ENCODE measurements around the gene TTLL3.
"Not testable (repeated sequence)": the region's sequence is repeated elsewhere in the genome, so short reads cannot be mapped to it uniquely, and the experiment has no call there.

The TTLL3 gene

DNA sequence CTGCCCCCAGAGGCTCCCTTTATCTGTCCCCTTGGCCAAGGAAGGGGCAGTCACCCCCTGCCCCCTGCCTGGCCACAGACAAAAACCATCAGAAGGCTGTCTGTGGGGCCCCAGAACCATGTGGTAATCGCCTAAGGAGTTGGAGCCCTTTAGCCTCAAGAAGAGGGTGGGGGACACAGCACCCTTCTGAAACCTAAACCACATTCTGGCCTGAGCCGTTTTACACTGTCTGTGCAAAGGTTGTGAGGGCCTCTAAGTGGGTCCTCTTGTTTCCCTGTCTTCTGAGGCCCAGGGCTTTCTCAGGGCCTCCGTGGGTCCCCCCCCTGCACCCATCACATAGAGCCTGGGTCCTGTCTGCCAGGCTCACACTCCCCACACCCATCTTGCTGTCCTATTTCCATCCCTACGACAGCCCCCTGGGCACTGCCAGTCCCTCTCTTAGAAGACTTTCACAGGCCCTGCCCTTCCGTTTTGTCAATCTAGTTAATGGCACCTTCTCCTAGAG is 51.6 kb downstream of the TTLL3 start:
- peaks cover 9% of the 10 kb centered on the region; the same call in 1 of the 2 replicates for H3K4me1 ChIP-seq
- H3K9me3 ChIP-seq, result no peaks in the 10 kb centered on the region
- TF ChIP-seq Cebpa-rat (IDR thresholded peaks at IDR 0.05), result no peak
- no peak overlapping the region for H3K9ac ChIP-seq
- 0 out of 2 replicates have a peak, but pooled peaks cover 9% of the 10 kb centered on the region for H3K27me3 ChIP-seq
- no peaks in the 10 kb centered on the region for H3K36me3 ChIP-seq
- no peak overlapping the region for H3K4me2 ChIP-seq
- H3K27ac ChIP-seq, result no peak overlapping the region
- no peaks in the 10 kb centered on the region for H4K20me1 ChIP-seq
- H3K4me3 ChIP-seq, result no peak overlapping the region

GRCh38 chr3:9862391-9863057 is 52.5 kb downstream of the TTLL3 start:
- Histone ChIP-seq H4K20me1 (no peaks in the 10 kb centered on the region), H3K9me3 (no peaks in the 10 kb centered on the region), H3K9ac (no peak overlapping the region), H3K4me2 (peak overlapping the region; percentile 37), H3K4me1 (peaks cover 9% of the 10 kb centered on the region; the same call in 1 of the 2 replicates), H3K27me3 (0 out of 2 replicates have a peak, but pooled peaks cover 9% of the 10 kb centered on the region), H3K27ac (no peak overlapping the region), H3K36me3 (no peaks in the 10 kb centered on the region), H3K4me3 (no peak overlapping the region)
- TF ChIP-seq Cebpa-rat (IDR thresholded peaks at IDR 0.05), result no peak

DNA sequence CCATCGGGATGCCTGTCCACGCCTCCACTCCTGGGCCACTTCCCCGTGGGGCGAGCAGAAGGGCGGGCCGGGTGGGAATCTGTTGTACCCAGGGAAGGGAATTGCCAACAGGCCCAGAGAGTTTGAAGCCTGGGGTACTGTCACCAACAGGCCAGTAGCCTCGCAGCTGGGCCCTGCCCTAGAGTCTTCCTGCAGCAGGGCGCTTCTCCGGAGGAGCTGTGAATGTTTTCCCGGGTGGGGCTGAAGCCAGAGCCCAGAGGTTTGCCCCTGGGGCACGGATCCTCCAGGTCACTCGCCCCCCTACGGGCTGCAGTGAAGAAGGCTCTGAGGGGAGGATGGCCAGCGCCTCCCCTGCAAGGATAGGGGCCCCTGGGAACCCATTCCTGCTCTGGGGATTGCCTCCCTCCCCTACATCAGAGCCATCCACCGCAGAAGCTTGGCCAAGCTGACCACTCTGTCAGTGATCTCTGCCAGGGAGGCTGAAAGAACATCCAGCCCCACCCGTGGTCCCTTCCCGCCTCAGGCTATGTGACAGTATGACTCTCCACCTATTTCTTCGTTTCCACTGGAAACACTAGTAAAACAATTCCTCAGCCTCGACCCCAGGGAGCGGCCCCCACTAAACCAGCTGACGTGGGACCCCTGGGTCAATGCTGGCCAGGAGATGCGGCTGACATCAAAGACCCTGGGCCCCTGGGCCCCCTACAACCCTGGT is 53.2 kb downstream of the TTLL3 start:
- H3K4me2 ChIP-seq, result no peak overlapping the region

DNA sequence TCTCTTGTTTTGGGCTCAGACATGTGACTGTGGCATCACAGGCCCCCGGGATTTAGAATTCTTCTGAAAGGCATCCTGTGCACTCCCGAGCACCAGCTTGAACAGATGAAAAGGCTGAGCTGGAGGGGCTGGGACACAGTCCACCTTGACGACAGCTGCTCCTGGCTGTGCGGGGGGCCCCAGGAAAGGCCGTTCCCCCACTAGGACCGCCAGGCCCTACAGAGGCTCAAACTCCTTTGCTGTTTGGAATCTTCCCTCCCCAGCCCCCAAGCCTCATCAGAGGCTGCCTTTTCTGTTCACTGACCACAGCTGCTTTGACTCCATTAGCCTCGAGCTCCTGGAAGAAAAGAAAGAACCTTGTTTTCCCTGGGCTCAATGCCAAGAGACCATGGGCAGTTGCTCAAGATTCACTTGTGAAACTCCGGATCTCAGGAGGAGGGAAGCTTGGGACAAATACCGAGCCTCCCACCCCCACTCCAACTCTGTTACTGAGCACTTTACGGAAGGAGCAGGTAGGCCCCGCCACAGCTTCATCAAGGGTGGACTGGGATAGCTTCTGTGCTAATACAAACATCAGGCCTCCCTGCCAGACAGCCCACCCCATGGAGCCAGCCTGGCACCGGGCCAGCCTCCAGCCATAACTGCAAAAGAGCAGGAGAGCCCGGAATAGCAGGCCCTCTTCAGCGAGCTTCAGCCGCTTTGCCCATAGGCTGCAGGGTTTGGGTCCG is 54.3 kb downstream of the TTLL3 start:
- H4K20me1 ChIP-seq, result no peaks in the 10 kb centered on the region
- H3K4me1 ChIP-seq, result peaks cover 9% of the 10 kb centered on the region; the same call in 1 of the 2 replicates
- H3K4me3 ChIP-seq, result no peak overlapping the region
- no peak overlapping the region for H3K4me2 ChIP-seq
- no peak overlapping the region for H3K9ac ChIP-seq
- no peak overlapping the region for H3K27ac ChIP-seq
- no peaks in the 10 kb centered on the region for H3K36me3 ChIP-seq
- 0 out of 2 replicates have a peak, but pooled peaks cover 9% of the 10 kb centered on the region for H3K27me3 ChIP-seq
- no peaks in the 10 kb centered on the region for H3K9me3 ChIP-seq
- no peak for TF ChIP-seq Cebpa-rat (IDR thresholded peaks at IDR 0.05)

More for the DNA sequence above, 53.2 kb downstream of the TTLL3 start:
- H3K27ac ChIP-seq, result no peak overlapping the region
- H3K4me3 ChIP-seq, result no peak overlapping the region
- no peak for TF ChIP-seq Cebpa-rat (IDR thresholded peaks at IDR 0.05)
- no peaks in the 10 kb centered on the region for H3K36me3 ChIP-seq
- H3K9ac ChIP-seq, result no peak overlapping the region
- no peaks in the 10 kb centered on the region for H3K9me3 ChIP-seq
- peaks cover 9% of the 10 kb centered on the region; the same call in 1 of the 2 replicates for H3K4me1 ChIP-seq
- H3K27me3 ChIP-seq, result 0 out of 2 replicates have a peak, but pooled peaks cover 9% of the 10 kb centered on the region
- H4K20me1 ChIP-seq, result no peaks in the 10 kb centered on the region

DNA sequence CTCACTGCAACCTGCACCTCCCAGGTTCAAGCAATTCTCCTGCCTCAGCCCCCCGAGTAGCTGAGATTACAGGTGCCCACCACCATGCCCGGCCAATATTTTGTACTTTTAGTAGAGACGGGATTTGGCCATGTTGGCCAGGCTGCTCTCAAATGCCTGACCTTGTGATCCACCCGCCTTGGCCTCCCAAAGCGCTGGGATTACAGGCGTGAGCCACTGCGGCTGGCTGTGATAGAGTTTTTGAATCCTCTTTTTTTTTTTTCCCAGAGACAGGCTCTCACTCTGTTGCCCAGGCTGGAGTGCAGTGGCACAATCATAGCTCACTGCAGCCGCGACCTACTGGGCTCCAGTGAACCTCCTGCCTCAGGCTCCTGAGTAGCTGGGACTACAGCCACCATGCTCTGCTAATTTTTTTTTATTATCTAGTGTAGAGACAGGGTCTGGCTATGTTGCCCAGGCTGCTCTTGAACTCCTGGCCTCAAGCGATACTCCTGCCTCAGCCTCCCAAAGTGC is 55.1 kb downstream of the TTLL3 start:
- H3K4me2 ChIP-seq, H3K9ac ChIP-seq, H3K4me3 ChIP-seq, H4K20me1 ChIP-seq, H3K9me3 ChIP-seq, H3K27ac ChIP-seq, H3K36me3 ChIP-seq, H3K4me1 ChIP-seq, H3K27me3 ChIP-seq: not testable (repeated sequence)

- TF ChIP-seq Cebpa-rat (IDR thresholded peaks at IDR 0.05), result no peak
Measured at GRCh38 chr3:9866639-9867038, 56.6 kb downstream of the TTLL3 start.

GRCh38 chr3:9867106-9867505 is 57.0 kb downstream of the TTLL3 start:
- no peak for TF ChIP-seq Cebpa-rat (IDR thresholded peaks at IDR 0.05)
- Histone ChIP-seq H3K9ac (no peak overlapping the region), H3K4me2 (no peak overlapping the region), H3K27ac (no peak overlapping the region), H3K9me3 (no peaks in the 10 kb centered on the region), H3K4me1 (peaks cover 9% of the 10 kb centered on the region; the same call in 1 of the 2 replicates), H4K20me1 (no peaks in the 10 kb centered on the region), H3K4me3 (no peak overlapping the region), H3K36me3 (no peaks in the 10 kb centered on the region), H3K27me3 (0 out of 2 replicates have a peak, but pooled peaks cover 5% of the 10 kb centered on the region)

More at GRCh38 chr3:9866639-9867038, 56.6 kb downstream of the TTLL3 start:
- Histone ChIP-seq H3K9ac (no peak overlapping the region), H3K4me3 (no peak overlapping the region), H3K4me2 (no peak overlapping the region), H3K27me3 (0 out of 2 replicates have a peak, but pooled peaks cover 9% of the 10 kb centered on the region), H3K36me3 (no peaks in the 10 kb centered on the region), H3K4me1 (peaks cover 9% of the 10 kb centered on the region; the same call in 1 of the 2 replicates), H4K20me1 (no peaks in the 10 kb centered on the region), H3K9me3 (no peaks in the 10 kb centered on the region), H3K27ac (no peak overlapping the region)

GRCh38 chr3:9869955-9870354 is 59.9 kb downstream of the TTLL3 start:
- no peaks in the 10 kb centered on the region for H3K27me3 ChIP-seq
- H3K4me1 ChIP-seq, result no peaks in the 10 kb centered on the region
- no peaks in the 10 kb centered on the region for H3K36me3 ChIP-seq
- H3K9me3 ChIP-seq, result no peaks in the 10 kb centered on the region
- H3K9ac ChIP-seq, result no peak overlapping the region
- no peak overlapping the region for H3K4me2 ChIP-seq
- no peaks in the 10 kb centered on the region for H4K20me1 ChIP-seq
- H3K27ac ChIP-seq, result no peak overlapping the region
- H3K4me3 ChIP-seq, result no peak overlapping the region
- no peak for TF ChIP-seq Cebpa-rat (IDR thresholded peaks at IDR 0.05)

DNA sequence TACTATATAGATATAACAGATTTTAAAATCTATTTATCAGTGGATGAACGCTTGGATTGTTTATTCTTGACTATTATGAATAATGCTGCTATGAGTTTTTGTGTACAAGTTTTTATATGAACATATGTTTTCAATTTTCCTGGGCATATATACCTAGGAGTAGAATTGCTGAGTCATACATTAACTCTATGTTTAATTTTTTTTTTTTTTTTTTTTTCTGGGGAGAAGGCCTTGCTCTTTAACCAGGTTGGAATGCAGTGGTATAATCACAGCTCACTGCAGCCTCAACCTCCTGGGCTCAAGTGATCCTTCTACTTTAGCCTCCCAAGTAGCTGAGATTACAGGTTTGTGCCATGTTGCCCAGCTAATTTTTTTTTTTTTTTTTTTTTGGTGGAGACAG is 60.9 kb downstream of the TTLL3 start:
- H3K27me3 ChIP-seq, result no peaks in the 10 kb centered on the region
- no peak overlapping the region for H3K9ac ChIP-seq
- H3K36me3 ChIP-seq, result no peaks in the 10 kb centered on the region
- H3K4me3 ChIP-seq, result no peak overlapping the region
- H3K27ac ChIP-seq, result no peak overlapping the region
- TF ChIP-seq Cebpa-rat (IDR thresholded peaks at IDR 0.05), result no peak
- H4K20me1 ChIP-seq, result no peaks in the 10 kb centered on the region
- no peaks in the 10 kb centered on the region for H3K9me3 ChIP-seq
- no peak overlapping the region for H3K4me2 ChIP-seq
- no peaks in the 10 kb centered on the region for H3K4me1 ChIP-seq

DNA sequence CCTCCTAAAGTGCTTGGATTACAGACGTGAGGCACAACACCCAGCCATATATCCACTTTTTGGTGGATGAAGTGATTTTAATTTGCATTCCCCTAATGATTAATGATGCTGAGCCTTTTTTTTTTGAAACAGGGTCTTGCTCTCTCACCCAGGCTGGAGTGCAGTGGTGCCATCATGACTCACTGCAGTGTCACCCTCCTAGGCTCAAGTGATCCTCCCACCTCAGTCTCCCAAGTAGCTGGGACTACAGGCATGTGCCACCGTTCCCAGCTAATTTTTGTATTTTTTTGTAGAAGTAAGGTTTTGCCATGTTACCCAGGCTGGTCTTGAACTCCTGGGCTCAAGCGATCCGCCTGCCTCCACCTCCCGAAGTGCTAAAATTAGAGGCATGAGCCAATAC is 62.0 kb downstream of the TTLL3 start:
- H3K4me1 ChIP-seq, H3K27ac ChIP-seq, H3K27me3 ChIP-seq, H3K9ac ChIP-seq, H4K20me1 ChIP-seq, H3K4me2 ChIP-seq, H3K4me3 ChIP-seq, H3K36me3 ChIP-seq, H3K9me3 ChIP-seq: not testable (repeated sequence)
